Measurements from ENCODE around the gene DENND4A.

DNA sequence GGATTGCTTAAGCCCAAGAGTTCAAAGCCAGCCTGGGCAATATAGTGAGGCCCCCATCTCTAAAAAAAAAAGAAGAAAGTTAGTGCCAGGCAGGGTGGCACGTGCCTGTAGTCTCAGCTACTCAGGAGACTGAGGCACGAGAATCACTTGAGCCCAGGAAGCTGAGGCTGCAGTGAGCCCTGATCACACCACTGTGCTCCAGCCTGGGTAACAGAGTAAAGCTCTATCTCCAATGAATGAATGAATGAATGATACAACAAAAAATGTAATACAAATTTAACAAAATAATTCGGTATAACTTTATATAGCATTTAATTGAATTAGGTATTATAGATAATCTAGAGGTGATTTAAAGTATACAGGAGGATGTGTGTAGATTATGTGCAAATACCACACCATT lies 29.7 kb downstream of the DENND4A start:
- no peak for TF ChIP-seq CTCF (conservative IDR thresholded peaks at IDR 0.05; ENCODE audit: low read depth, low read length)
- TF ChIP-seq EZH2 (IDR thresholded peaks at IDR 0.05; ENCODE audit: borderline replicate concordance, low read depth, low read length, poor library complexity, severe bottlenecking): no peak

Measured in A673 (cell line).